ENCODE data around the gene TIGIT. TPM values are rescaled to one million over a fixed set of nuclear protein-coding genes. Genes with fewer than 3 reads are reported as not detected.
"Not testable (repeated sequence)": the region's sequence is repeated elsewhere in the genome, so short reads cannot be mapped to it uniquely, and the experiment has no call there.

Gene TIGIT
- total RNA-seq, 4 donors from 2014 or later = 1.2 to 5.6 (median 5.4) TPM; not detected in 1

DNA sequence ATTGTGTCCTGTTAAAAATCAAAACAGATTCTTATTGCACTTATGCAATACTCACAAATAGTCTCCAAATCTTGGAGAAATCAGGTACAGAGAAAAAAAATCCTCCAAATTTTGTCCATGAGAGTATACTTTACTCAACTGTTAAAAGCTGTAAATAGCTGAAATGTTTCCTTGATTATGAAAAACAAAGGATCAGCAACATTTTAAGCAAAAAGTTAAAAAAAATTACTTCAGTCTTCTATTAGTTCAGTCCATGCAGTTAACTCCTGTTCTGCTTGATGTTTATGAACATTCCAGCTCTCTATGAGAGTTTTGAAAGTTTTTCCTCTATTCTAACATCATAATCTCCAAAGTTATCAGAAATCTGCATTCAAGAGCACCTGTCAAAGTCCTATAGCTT lies 33.7 kb upstream of the TIGIT start:
- in situ Hi-C loops (cut with MboI; ENCODE audit: low pct_ligation_motif_present in 1 of 4, low pct_unique_long_range_greater_than_20kb in 1 of 4, low sequenced_read_pairs in 3 of 4) (no loop called here), intact Hi-C loops (cut with DNase I; ENCODE audit: low total_unique reads) (no loop called here)
- Histone ChIP-seq H3K4me3 (no peak overlapping the region), H3K4me1 (no peaks in the 10 kb centered on the region), H3K27ac (no peak overlapping the region), H3K27me3 (no peaks in the 10 kb centered on the region), H3K36me3 (no peaks in the 10 kb centered on the region), H3K9me3 (peaks cover 0 to 3% of the 10 kb centered on the region in 2 donors)
- TF ChIP-seq EP300 (IDR thresholded peaks at IDR 0.05; ENCODE audit: low read depth) (no peak), POLR2AphosphoS5 (IDR thresholded peaks at IDR 0.05) (no peak), POLR2A (IDR thresholded peaks at IDR 0.05) (no peak)
- TF ChIP-seq, protein P1, sequence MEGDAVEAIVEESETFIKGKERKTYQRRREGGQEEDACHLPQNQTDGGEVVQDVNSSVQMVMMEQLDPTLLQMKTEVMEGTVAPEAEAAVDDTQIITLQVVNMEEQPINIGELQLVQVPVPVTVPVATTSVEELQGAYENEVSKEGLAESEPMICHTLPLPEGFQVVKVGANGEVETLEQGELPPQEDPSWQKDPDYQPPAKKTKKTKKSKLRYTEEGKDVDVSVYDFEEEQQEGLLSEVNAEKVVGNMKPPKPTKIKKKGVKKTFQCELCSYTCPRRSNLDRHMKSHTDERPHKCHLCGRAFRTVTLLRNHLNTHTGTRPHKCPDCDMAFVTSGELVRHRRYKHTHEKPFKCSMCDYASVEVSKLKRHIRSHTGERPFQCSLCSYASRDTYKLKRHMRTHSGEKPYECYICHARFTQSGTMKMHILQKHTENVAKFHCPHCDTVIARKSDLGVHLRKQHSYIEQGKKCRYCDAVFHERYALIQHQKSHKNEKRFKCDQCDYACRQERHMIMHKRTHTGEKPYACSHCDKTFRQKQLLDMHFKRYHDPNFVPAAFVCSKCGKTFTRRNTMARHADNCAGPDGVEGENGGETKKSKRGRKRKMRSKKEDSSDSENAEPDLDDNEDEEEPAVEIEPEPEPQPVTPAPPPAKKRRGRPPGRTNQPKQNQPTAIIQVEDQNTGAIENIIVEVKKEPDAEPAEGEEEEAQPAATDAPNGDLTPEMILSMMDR (IDR thresholded peaks at IDR 0.05) = no peak
- no peak for DNase-seq

DNA sequence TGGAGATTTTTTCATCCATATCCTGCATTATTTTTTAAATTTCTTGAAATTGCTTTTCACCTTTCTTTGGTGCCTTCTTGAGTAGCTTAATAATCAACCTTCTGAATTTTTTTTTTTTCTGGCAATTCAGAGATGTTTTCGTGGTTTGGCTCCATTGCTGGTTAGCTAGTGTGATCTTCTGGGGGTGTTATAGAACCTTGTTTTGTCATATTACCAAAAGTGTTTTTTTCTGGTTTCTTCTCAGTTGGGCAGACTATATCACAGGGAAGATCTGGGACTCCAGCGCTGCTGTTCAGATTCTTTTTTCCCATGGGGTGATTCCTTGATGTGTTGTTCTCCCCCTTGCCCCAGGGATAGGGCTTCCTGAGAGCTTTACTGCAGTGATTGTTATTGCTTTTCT lies 23.8 kb upstream of the TIGIT start:
- peaks cover 5 to 8% of the 10 kb centered on the region in 2 donors for H3K9me3 ChIP-seq
- DNase-seq = no peak
- in situ Hi-C loops (cut with MboI; ENCODE audit: low pct_ligation_motif_present in 1 of 4, low pct_unique_long_range_greater_than_20kb in 1 of 4, low sequenced_read_pairs in 3 of 4) = no loop called here
- H3K36me3 ChIP-seq = no peaks in the 10 kb centered on the region
- TF ChIP-seq POLR2AphosphoS5 (IDR thresholded peaks at IDR 0.05) (no peak), EP300 (IDR thresholded peaks at IDR 0.05; ENCODE audit: low read depth) (no peak), POLR2A (IDR thresholded peaks at IDR 0.05) (no peak)
- TF ChIP-seq, protein P1 (IDR thresholded peaks at IDR 0.05) = no peak
- intact Hi-C loops (cut with DNase I; ENCODE audit: low total_unique reads) = no loop called here
- 94 to 100% methylated on average over 2 of the region's 2 CpGs for WGBS, 2 donors (ENCODE audit: low coverage in 1 of 2)
- no peaks in the 10 kb centered on the region for H3K4me1 ChIP-seq
- H3K27ac ChIP-seq = no peak overlapping the region
- H3K27me3 ChIP-seq = no peaks in the 10 kb centered on the region
- no peak overlapping the region for H3K4me3 ChIP-seq

DNA sequence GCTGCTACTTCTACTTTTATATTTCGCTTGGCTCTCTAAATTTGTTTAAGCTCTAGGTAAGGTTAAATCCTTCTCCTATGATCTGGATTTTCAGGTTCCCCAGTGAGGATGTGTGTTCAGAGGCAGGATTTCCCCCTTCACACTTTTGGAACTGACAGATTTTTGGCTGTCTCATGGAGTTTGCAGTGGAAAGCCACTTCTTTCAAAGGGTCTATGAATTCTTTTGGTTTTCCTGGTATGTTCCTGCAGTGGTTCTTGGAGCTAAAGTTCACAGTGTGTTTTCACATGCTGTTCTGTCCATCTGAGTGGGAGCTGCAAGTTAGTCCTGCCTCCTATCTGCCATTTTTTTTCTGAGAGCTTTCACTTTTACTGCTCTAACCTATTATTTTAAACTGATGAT lies 21.6 kb upstream of the TIGIT start:
- intact Hi-C loops (cut with DNase I; ENCODE audit: low total_unique reads) = no loop called here

DNA sequence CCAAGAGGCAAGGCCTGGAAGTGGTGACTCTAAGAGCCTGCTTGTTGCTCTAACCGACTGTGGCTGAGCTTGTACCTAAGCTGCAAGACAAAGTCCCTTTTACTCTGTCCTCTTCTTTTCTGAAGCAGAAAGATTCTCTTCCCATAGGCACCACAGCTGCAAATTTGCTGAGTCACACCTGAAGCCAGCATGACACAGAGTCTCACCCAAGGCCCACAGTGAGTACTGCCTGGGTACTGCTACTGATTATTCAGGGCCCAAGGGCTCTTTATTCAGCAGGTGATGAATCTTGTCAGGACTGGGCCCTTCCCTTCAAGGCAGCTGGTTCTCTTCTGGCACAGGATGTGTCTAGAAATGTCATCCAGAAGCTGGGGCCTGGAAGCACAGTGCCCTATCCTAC lies 18.9 kb upstream of the TIGIT start:
- H3K9me3 ChIP-seq = no peaks in the 10 kb centered on the region
- no peak for TF ChIP-seq POLR2A (IDR thresholded peaks at IDR 0.05)
- TF ChIP-seq, protein P1 (IDR thresholded peaks at IDR 0.05) = no peak
- TF ChIP-seq POLR2AphosphoS5 (IDR thresholded peaks at IDR 0.05) = no peak
- no peak for TF ChIP-seq EP300 (IDR thresholded peaks at IDR 0.05; ENCODE audit: low read depth)
- no peaks in the 10 kb centered on the region for H3K36me3 ChIP-seq
- no peak overlapping the region for H3K27ac ChIP-seq
- no peaks in the 10 kb centered on the region for H3K4me1 ChIP-seq
- intact Hi-C loops (cut with DNase I; ENCODE audit: low total_unique reads) = no loop called here
- no peak for DNase-seq
- H3K4me3 ChIP-seq = no peak overlapping the region
- no peaks in the 10 kb centered on the region for H3K27me3 ChIP-seq
- WGBS, 2 donors (ENCODE audit: low coverage in 1 of 2) = 78% methylated on average over 1 of the region's 1 CpG; no CpG with 5 or more reads in 1 of the 2 donors
- in situ Hi-C loops (cut with MboI; ENCODE audit: low pct_ligation_motif_present in 1 of 4, low pct_unique_long_range_greater_than_20kb in 1 of 4, low sequenced_read_pairs in 3 of 4) = no loop called here

More for the DNA sequence above, 21.6 kb upstream of the TIGIT start:
- in situ Hi-C loops (cut with MboI; ENCODE audit: low pct_ligation_motif_present in 1 of 4, low pct_unique_long_range_greater_than_20kb in 1 of 4, low sequenced_read_pairs in 3 of 4) = no loop called here
- Histone ChIP-seq H3K4me3 (no peak overlapping the region), H3K4me1 (no peaks in the 10 kb centered on the region), H3K9me3 (peaks cover 5 to 8% of the 10 kb centered on the region in 2 donors), H3K36me3 (no peaks in the 10 kb centered on the region), H3K27me3 (no peaks in the 10 kb centered on the region), H3K27ac (no peak overlapping the region)
- TF ChIP-seq EP300 (IDR thresholded peaks at IDR 0.05; ENCODE audit: low read depth) (no peak), POLR2A (IDR thresholded peaks at IDR 0.05) (no peak), POLR2AphosphoS5 (IDR thresholded peaks at IDR 0.05) (no peak)
- TF ChIP-seq, protein P1 (IDR thresholded peaks at IDR 0.05) = no peak
- no peak for DNase-seq
- 57 to 83% methylated on average over 1 of the region's 1 CpG for WGBS, 2 donors (ENCODE audit: low coverage in 1 of 2)

DNA sequence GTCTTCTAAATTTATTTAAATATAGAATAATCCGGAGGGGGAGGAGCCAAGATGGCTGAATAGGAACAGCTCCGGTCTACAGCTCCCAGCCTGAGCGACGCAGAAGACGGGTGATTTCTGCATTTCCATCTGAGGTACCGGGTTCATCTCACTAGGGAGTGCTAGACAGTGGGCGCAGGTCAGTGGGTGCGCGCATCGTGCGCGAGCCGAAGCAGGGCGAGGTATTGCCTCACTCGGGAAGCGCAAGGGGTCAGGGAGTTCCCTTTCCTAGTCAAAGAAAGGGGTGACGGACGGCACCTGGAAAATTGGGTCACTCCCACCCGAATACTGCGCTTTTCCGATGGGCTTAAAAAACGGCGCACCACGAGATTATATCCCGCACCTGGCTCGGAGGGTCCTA lies 17.0 kb upstream of the TIGIT start:
- H3K4me1 ChIP-seq; H3K27ac ChIP-seq; H3K36me3 ChIP-seq; H3K9me3 ChIP-seq; intact Hi-C loops (cut with DNase I; ENCODE audit: low total_unique reads); in situ Hi-C loops (cut with MboI; ENCODE audit: low pct_ligation_motif_present in 1 of 4, low pct_unique_long_range_greater_than_20kb in 1 of 4, low sequenced_read_pairs in 3 of 4); H3K4me3 ChIP-seq; H3K27me3 ChIP-seq; DNase-seq: not testable (repeated sequence)
- WGBS, 2 donors (ENCODE audit: low coverage in 1 of 2) = 93% methylated on average over 21 of the region's 26 CpGs; no CpG with 5 or more reads in 1 of the 2 donors
